ENCODE results near the gene MGAT4B.
"Not testable (repeated sequence)": the region's sequence is repeated elsewhere in the genome, so short reads cannot be mapped to it uniquely, and the experiment has no call there.

MGAT4B gene

GRCh38 chr5:179806250-179807048 lies at the start of gene MGAT4B:
MGAT4B (minus strand) TSS chr5:179806866; CDS start chr5:179806583, 283 bp downstream.
- peak; percentile 71 for DNase-seq (ENCODE audit: insufficient read length, low spot score)
- no peak for FAIRE-seq

- FAIRE-seq = no peak
- no peak for DNase-seq (ENCODE audit: insufficient read length, low spot score)
Observed at GRCh38 chr5:179854356-179854755, 47.7 kb upstream of the MGAT4B start.

- FAIRE-seq = no peak
- no peak for DNase-seq (ENCODE audit: insufficient read length, low spot score)
Observed at GRCh38 chr5:179852993-179853547, 46.4 kb upstream of the MGAT4B start.

GRCh38 chr5:179841621-179842020 lies 35.0 kb upstream of the MGAT4B start:
- DNase-seq (ENCODE audit: insufficient read length, low spot score) (no peak), FAIRE-seq (no peak)

- FAIRE-seq (no peak), DNase-seq (ENCODE audit: insufficient read length, low spot score) (no peak)
Observed at GRCh38 chr5:179840766-179841165, 34.1 kb upstream of the MGAT4B start.

- FAIRE-seq (no peak), DNase-seq (ENCODE audit: insufficient read length, low spot score) (no peak)
Observed at GRCh38 chr5:179840321-179840720, 33.7 kb upstream of the MGAT4B start.

GRCh38 chr5:179839328-179840256 lies 32.9 kb upstream of the MGAT4B start:
- DNase-seq (ENCODE audit: insufficient read length, low spot score) (no peak), FAIRE-seq (no peak)

GRCh38 chr5:179837076-179838011 lies 30.7 kb upstream of the MGAT4B start:
- FAIRE-seq = no peak
- no peak for DNase-seq (ENCODE audit: insufficient read length, low spot score)

GRCh38 chr5:179836225-179837019 lies 29.8 kb upstream of the MGAT4B start:
- DNase-seq (ENCODE audit: insufficient read length, low spot score) (no peak), FAIRE-seq (no peak)

GRCh38 chr5:179834871-179835270 lies 28.2 kb upstream of the MGAT4B start:
- not testable (repeated sequence) for FAIRE-seq; DNase-seq (ENCODE audit: insufficient read length, low spot score)

- DNase-seq (ENCODE audit: insufficient read length, low spot score) (no peak), FAIRE-seq (no peak)
Observed at GRCh38 chr5:179834120-179834519, 27.5 kb upstream of the MGAT4B start.

- no peak for DNase-seq (ENCODE audit: insufficient read length, low spot score)
- FAIRE-seq = no peak
Observed at GRCh38 chr5:179833709-179834070, 27.0 kb upstream of the MGAT4B start.

GRCh38 chr5:179833056-179833708 lies 26.5 kb upstream of the MGAT4B start:
- DNase-seq (ENCODE audit: insufficient read length, low spot score) (no peak), FAIRE-seq (no peak)

GRCh38 chr5:179832039-179832745 lies 25.5 kb upstream of the MGAT4B start:
- no peak for DNase-seq (ENCODE audit: insufficient read length, low spot score)
- FAIRE-seq = no peak

GRCh38 chr5:179830818-179831468 lies 24.3 kb upstream of the MGAT4B start:
- FAIRE-seq (no peak), DNase-seq (ENCODE audit: insufficient read length, low spot score) (no peak)

- DNase-seq (ENCODE audit: insufficient read length, low spot score) (no peak), FAIRE-seq (no peak)
Observed at GRCh38 chr5:179829732-179830435, 23.2 kb upstream of the MGAT4B start.

- FAIRE-seq (no peak), DNase-seq (ENCODE audit: insufficient read length, low spot score) (no peak)
Observed at GRCh38 chr5:179828756-179829421, 22.2 kb upstream of the MGAT4B start.

Measured in HTR-8/SVneo (cell line).